Common myeloid progenitor, CD34-positive (primary cell): ENCODE results near the gene PATE3.

Source experiments
- CTCF ChIA-PET: fragments of 350-600 bp; sonication (Branson Sonifier 250); formaldehyde crosslinking; loops from one replicate; lab custom pipeline; 2021; ENCODE audit warnings: antibody characterized with exemption; lab: Charles Lee
- POLR2A ChIA-PET: fragments of 350-600 bp; sonication (Branson Sonifier 250); formaldehyde crosslinking; loops from one replicate; lab custom pipeline; 2021; ENCODE audit warnings: antibody characterized with exemption; lab: Charles Lee
- DNase-seq, 3 donors: peaks; one replicate each; pipeline versions ENCODE4 v3.0.0 to v3.0.0-alpha.2; 2013
- H3K27ac ChIP-seq, 2 experiments: 1 replicate in 1 of 2; 2 replicates in 1 of 2; pipeline ENCODE4 v1.7.0; 2013; ENCODE audit warnings: inconsistent platforms in 2 of 2, low read length in 2 of 2, mild to moderate bottlenecking in 2 of 2, low read depth in 1 of 2, moderate library complexity in 1 of 2; ENCODE audit not compliant: severe bottlenecking in 2 of 2, insufficient read depth in 1 of 2, poor library complexity in 1 of 2
- H3K27me3 ChIP-seq, 5 experiments: replicated peaks in 2 of 5; 1 replicate in 3 of 5; 2 replicates in 2 of 5; pipeline versions ENCODE4 v1.6.1 to v1.7.0; 2013; ENCODE audit warnings: low read length in 4 of 5, mild to moderate bottlenecking in 2 of 5, moderate library complexity in 2 of 5, inconsistent platforms in 1 of 5; ENCODE audit not compliant: insufficient read depth in 5 of 5, control insufficient read depth in 4 of 5
- H3K36me3 ChIP-seq, 4 experiments: 1 replicate in 2 of 4; 2 replicates in 2 of 4; pipeline versions ENCODE4 v1.6.1 to v1.7.0; 2013; ENCODE audit warnings: low read length in 3 of 4, control low read depth in 1 of 4, mild to moderate bottlenecking in 1 of 4; ENCODE audit not compliant: control insufficient read depth in 4 of 4, insufficient read depth in 4 of 4
- H3K4me1 ChIP-seq, 4 experiments: 1 replicate in 3 of 4; 2 replicates in 1 of 4; pipeline versions ENCODE4 v1.6.1 to v1.7.1; 2013; ENCODE audit warnings: low read length in 3 of 4, mild to moderate bottlenecking in 3 of 4, control low read depth in 1 of 4, inconsistent platforms in 1 of 4, moderate library complexity in 1 of 4; ENCODE audit not compliant: control insufficient read depth in 4 of 4, insufficient read depth in 4 of 4; ENCODE audit errors: control extremely low read depth in 1 of 4
- H3K4me3 ChIP-seq, 7 experiments: 1 replicate in 4 of 7; 2 replicates in 3 of 7; pipeline versions ENCODE4 v1.5.1 to v1.7.0; 2013; ENCODE audit warnings: mild to moderate bottlenecking in 7 of 7, low read length in 6 of 7, moderate library complexity in 6 of 7, inconsistent platforms in 2 of 7, low read depth in 2 of 7, control low read depth in 1 of 7; ENCODE audit not compliant: insufficient read depth in 4 of 7, control insufficient read depth in 1 of 7; ENCODE audit errors: extremely low read depth in 1 of 7
- H3K9me3 ChIP-seq, 5 experiments: 1 replicate in 4 of 5; 2 replicates in 1 of 5; pipeline versions ENCODE4 v1.6.1 to v1.7.1; 2013; ENCODE audit warnings: low read length in 4 of 5, mild to moderate bottlenecking in 2 of 5, inconsistent platforms in 1 of 5, low read depth in 1 of 5, moderate library complexity in 1 of 5; ENCODE audit not compliant: control insufficient read depth in 4 of 5, insufficient read depth in 2 of 5; ENCODE audit errors: control extremely low read depth in 1 of 5
- WGBS: methylation state at CpG from one replicate; pipeline ENCODE4 v1.1.5; 2013; ENCODE audit not compliant: insufficient coverage; 5-methylcytosine and 5-hydroxymethylcytosine counted together

PATE3 gene

DNA sequence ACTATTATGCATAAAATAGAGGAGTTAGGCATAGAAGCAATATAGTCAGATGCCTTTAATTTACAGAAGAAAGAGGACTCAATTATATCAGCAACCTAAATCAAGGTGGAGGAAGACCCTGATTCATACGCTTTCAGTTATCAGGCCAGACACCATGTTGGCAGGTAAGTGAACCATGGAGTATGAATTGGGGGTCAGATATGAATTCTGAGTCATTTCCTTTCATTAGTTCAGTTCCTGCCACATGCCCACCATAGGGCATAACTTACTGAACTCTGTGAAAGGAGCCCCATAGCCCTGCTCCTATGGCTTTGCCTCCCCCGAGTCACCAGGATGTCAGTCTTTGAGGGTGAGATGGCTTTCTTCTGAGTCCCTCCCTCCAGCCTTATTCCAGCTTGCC is 24.4 kb upstream of the PATE3 start:
- WGBS, result 100% methylated on average over 1 of the region's 2 CpGs
- Histone ChIP-seq H3K36me3 (no peaks in the 10 kb centered on the region), H3K27me3 (peaks cover 0 to 7% (median 6%) of the 10 kb centered on the region in 5 experiments), H3K27ac (no peak overlapping the region), H3K9me3 (no peaks in the 10 kb centered on the region), H3K4me1 (no peaks in the 10 kb centered on the region), H3K4me3 (no peak overlapping the region)
- ChIA-PET POLR2A (no interaction called here), CTCF (no interaction called here)
- no peak for DNase-seq

DNA sequence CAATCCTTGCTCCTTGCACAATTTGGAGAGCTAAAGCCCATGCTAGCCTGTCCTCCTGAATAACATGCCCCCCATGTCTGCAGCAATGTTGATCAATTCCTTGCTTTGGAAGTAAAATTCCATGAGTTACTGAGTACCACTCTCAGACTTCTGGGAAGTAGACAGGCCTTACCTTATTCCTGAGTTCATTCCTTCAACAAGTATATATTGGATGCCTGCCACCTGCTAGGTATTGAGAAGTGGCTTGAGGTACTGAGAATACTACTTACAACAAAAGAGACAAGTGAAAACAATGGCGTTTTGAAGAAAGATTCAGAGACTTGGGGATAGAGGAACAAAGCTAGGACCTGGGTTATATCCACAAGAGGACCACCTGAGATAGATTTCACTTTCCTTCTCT is 21.7 kb upstream of the PATE3 start:
- no peak overlapping the region for H3K27ac ChIP-seq
- whole genome bisulfite sequencing, result 91% methylated on average over 1 of the region's 1 CpG
- no peaks in the 10 kb centered on the region for H3K36me3 ChIP-seq
- H3K9me3 ChIP-seq, result no peaks in the 10 kb centered on the region
- H3K27me3 ChIP-seq, result peaks cover 0 to 12% (median 7%) of the 10 kb centered on the region in 5 experiments
- H3K4me3 ChIP-seq, result no peak overlapping the region
- ChIA-PET POLR2A (no interaction called here), CTCF (no interaction called here)
- H3K4me1 ChIP-seq, result no peaks in the 10 kb centered on the region
- no peak for DNase-seq

DNA sequence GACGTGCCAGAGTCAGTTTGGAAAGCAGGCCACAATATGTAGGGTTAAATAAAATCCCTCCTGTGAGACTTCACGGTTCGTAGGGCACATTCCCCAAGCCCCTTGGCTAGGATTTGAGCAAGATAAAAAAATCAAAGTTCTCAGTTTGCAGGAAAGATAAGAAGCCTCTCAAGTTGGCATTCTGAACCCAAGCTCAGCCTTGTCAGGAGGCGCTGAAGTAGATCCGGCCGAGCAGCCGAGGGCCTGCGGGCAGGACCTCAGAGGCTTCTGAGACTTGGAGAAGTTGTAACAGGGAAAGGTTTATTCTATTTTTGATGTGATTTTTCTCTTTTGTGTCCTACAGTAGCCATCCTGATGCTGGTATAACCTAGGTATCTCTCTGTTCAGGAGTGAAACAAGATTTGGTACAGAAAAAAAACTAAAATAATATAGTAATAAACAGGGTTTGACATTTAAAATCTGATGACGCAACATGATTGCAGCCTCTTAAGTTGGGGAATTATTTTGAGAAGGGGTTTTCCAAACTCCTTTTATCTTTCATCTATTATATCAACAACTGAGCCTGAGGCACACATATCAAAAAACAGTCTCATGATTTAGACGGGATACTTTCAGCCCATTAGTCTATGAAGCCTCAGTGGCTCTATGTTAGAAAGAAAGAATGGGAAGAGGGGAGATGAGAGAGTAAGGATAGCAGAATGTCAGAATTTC is 19.4 kb upstream of the PATE3 start:
- WGBS, result 74% methylated on average over 7 of the region's 10 CpGs
- ChIA-PET POLR2A (no interaction called here), CTCF (no interaction called here)
- Histone ChIP-seq H3K27me3 (peaks cover 0 to 15% (median 7%) of the 10 kb centered on the region in 5 experiments), H3K27ac (no peak overlapping the region), H3K9me3 (no peaks in the 10 kb centered on the region), H3K36me3 (no peaks in the 10 kb centered on the region), H3K4me3 (no peak overlapping the region), H3K4me1 (no peaks in the 10 kb centered on the region)
- DNase-seq, result no peak

DNA sequence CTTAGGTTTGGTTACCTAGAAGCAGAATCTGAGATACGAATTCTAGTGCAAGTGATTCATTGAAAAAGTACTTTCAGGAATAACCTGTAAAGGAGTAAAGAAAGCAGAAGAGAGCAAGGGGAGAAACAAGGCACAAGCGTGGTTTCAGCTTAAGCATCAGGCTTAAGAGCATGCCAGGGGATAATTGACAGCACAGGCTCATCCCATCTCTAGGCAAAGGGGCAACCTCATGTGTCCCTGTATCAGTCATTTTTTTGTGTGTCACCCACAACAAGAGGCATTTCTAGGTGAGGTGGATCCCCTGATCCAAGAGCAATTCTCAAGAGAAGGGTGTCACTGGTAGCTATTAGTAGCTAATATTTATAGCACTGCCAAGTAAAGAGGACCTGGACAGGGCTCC is 17.3 kb upstream of the PATE3 start:
- H3K36me3 ChIP-seq, result no peaks in the 10 kb centered on the region
- DNase-seq, result no peak
- ChIA-PET POLR2A (no interaction called here), CTCF (interaction anchor here (1.7 kb wide), 1 partner anchor 24 kb away, joined by 4 read pairs; the partner anchor contains the start of gene PATE1)
- no peaks in the 10 kb centered on the region for H3K9me3 ChIP-seq
- no peak overlapping the region for H3K27ac ChIP-seq
- no peak overlapping the region for H3K4me3 ChIP-seq
- no peaks in the 10 kb centered on the region for H3K4me1 ChIP-seq
- peaks cover 0 to 12% (median 7%) of the 10 kb centered on the region in 5 experiments for H3K27me3 ChIP-seq
- 90% methylated on average over 2 of the region's 2 CpGs for WGBS

DNA sequence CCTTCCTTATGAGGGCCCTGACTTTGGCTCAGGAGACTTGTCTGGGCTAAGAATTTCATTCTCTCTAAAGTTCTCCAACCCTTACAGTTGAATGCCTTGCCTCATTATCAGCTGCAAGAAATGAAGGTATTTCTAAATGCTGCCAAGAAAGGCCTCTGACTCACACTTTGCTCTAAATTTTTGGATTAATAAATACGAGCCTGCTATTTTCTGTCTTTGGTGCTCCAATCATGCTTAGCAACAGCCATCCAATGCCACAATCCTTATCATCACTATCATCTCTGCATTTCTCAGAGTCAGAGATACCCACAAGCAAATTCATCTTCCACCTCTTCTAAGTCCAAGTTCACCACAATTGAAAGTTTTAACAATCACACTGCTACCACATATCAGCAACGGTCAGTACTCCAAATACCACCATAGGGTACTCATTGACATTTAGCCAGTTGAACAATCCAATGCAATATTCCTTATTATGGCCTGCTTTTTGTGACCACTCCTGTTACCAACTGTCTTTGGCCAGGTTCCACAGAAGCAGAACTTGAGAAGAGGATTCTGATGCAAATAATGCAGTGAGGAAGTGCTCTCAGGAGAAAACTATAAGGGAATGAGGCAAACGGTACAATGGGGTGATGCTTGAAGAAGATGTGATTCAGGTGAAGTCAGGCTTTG is 15.0 kb upstream of the PATE3 start:
- H3K4me1 ChIP-seq, result no peaks in the 10 kb centered on the region
- peaks cover 0 to 7% (median 0%) of the 10 kb centered on the region in 5 experiments for H3K27me3 ChIP-seq
- H3K9me3 ChIP-seq, result no peaks in the 10 kb centered on the region
- no peaks in the 10 kb centered on the region for H3K36me3 ChIP-seq
- no peak overlapping the region for H3K4me3 ChIP-seq
- no peak for DNase-seq
- POLR2A ChIA-PET, result no interaction called here
- WGBS, result 100% methylated on average over 2 of the region's 3 CpGs
- no peak overlapping the region for H3K27ac ChIP-seq
- CTCF ChIA-PET, result no interaction called here

DNA sequence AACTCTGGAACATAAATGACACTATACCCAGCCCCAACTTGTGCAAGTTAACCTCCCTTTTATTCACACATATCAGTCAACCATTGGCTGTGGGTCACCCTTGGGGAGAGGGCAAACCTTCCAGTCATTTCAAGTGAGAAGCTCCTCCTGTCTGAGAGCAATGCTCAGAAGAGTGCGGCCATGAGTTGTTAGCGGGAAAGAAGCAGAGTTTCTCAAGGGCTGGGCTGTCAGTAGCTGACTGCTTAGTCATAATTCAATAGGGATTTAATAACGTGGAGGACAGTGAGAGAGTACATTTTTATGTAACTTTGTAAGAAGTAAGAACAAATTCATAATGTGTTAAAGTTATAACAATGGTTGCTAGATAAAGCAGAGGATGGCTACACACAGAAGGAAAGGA is 14.4 kb upstream of the PATE3 start:
- Histone ChIP-seq H3K36me3 (no peaks in the 10 kb centered on the region), H3K4me1 (no peaks in the 10 kb centered on the region), H3K4me3 (no peak overlapping the region), H3K27me3 (peaks cover 0 to 7% (median 0%) of the 10 kb centered on the region in 5 experiments), H3K27ac (no peak overlapping the region), H3K9me3 (no peaks in the 10 kb centered on the region)
- DNase-seq, result no peak
- 80% methylated on average over 3 of the region's 3 CpGs for WGBS
- CTCF ChIA-PET, result no interaction called here
- POLR2A ChIA-PET, result no interaction called here

DNA sequence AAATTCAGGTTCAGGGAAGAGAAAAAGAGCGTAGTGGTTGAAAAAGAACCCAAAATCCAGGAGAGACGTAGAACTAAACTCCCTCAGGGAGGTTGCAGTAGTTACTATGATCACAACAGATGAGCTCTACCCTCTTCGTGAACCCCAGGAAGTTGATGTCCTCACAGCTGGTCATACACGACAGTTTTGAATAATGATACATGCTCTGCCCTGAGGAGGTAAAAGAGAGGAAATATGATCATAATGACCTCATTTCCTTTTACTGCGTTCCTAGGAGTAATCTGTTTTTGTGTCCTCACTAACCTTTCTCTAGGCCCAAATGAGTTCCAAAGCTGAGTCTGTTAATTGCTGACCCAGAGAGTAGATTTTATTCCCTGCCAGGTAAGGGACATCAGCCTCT is 10.6 kb upstream of the PATE3 start:
- ChIA-PET POLR2A (no interaction called here), CTCF (no interaction called here)
- no peaks in the 10 kb centered on the region for H3K4me1 ChIP-seq
- no peak overlapping the region for H3K4me3 ChIP-seq
- no peak overlapping the region for H3K27ac ChIP-seq
- DNase-seq, result no peak
- H3K9me3 ChIP-seq, result no peaks in the 10 kb centered on the region
- H3K36me3 ChIP-seq, result no peaks in the 10 kb centered on the region
- peaks cover 0 to 4% (median 0%) of the 10 kb centered on the region in 5 experiments for H3K27me3 ChIP-seq
- WGBS, result 57% methylated on average over 5 of the region's 5 CpGs
